Activated CD4-positive, alpha-beta T cell treated with anti-CD3 and anti-CD28 coated beads for 48 hours (primary cell): ENCODE measurements around the gene IGDCC3.

Experiments
- DNase-seq: peaks from one replicate; pipeline ENCODE4 v3.0.0-alpha.2; 2020

The IGDCC3 gene

GRCh38 chr15:65386376-65386775 is 8.6 kb upstream of the IGDCC3 start:
- no peak for DNase-seq

GRCh38 chr15:65385870-65386258 is 8.1 kb upstream of the IGDCC3 start:
- DNase-seq: no peak

- peak; percentile 91 for DNase-seq
Measured at GRCh38 chr15:65384895-65385869, 7.4 kb upstream of the IGDCC3 start.

GRCh38 chr15:65384505-65384894 is 6.7 kb upstream of the IGDCC3 start:
- no peak for DNase-seq

GRCh38 chr15:65383991-65384390 is 6.2 kb upstream of the IGDCC3 start:
- DNase-seq: no peak

GRCh38 chr15:65383456-65383855 is 5.7 kb upstream of the IGDCC3 start:
- no peak for DNase-seq

- DNase-seq: no peak
Measured at GRCh38 chr15:65382921-65383320, 5.1 kb upstream of the IGDCC3 start.

- no peak for DNase-seq
Measured at GRCh38 chr15:65382146-65382491, 4.3 kb upstream of the IGDCC3 start.

- no peak for DNase-seq
Measured at GRCh38 chr15:65381445-65382145, 3.8 kb upstream of the IGDCC3 start.

- DNase-seq: no peak
Measured at GRCh38 chr15:65379986-65380385, 2.2 kb upstream of the IGDCC3 start.

GRCh38 chr15:65377105-65377975 is 462 bp downstream of the IGDCC3 start:
- peak; percentile 11 for DNase-seq

GRCh38 chr15:65376767-65377104 is 1.1 kb downstream of the IGDCC3 start:
- DNase-seq: peak; percentile 24

- DNase-seq: no peak
Measured at GRCh38 chr15:65375871-65376607, 1.8 kb downstream of the IGDCC3 start.

GRCh38 chr15:65374821-65375401 is 2.9 kb downstream of the IGDCC3 start:
- DNase-seq: no peak

- DNase-seq: no peak
Measured at GRCh38 chr15:65374334-65374733, 3.5 kb downstream of the IGDCC3 start.

- no peak for DNase-seq
Measured at GRCh38 chr15:65373163-65373651, 4.6 kb downstream of the IGDCC3 start.

GRCh38 chr15:65372787-65373067 is 5.1 kb downstream of the IGDCC3 start:
- DNase-seq: no peak

GRCh38 chr15:65371976-65372786 is 5.6 kb downstream of the IGDCC3 start:
- DNase-seq: no peak

GRCh38 chr15:65370885-65371284 is 6.9 kb downstream of the IGDCC3 start:
- DNase-seq: no peak

- DNase-seq: no peak
Measured at GRCh38 chr15:65369651-65370050, 8.2 kb downstream of the IGDCC3 start.

GRCh38 chr15:65369212-65369547 is 8.6 kb downstream of the IGDCC3 start:
- DNase-seq: no peak
